Measurements from ENCODE around the gene TCERG1.
A peak's percentile ranks its signal among the peaks of the same experiment; 100 is the strongest.

TCERG1 gene

DNA sequence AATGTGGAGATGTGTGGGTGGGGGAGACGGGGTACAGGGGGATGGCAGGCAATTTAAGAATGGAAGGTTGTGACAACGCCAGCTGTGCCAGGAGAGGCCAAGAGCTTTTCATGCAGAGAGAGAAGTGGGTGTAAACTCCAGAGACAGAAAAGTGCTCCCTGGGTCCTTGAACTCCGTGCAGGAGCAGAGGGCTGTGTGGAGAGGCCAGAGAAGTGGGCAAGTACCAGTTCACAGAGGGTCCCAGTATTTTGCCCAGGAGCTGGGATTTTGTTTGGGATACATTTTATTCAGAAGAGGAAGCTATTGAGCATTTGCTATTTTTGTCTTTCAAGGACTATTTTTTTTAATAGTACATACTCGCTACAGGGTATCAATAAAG is 19.5 kb upstream of the TCERG1 start:
- DNase-seq (ENCODE audit: low read depth), result no peak
- TF ChIP-seq CTCF (IDR thresholded peaks at IDR 0.05; ENCODE audit: insufficient read depth, low read depth, low read length, missing control alignments), result no peak
- H3K4me3 ChIP-seq (ENCODE audit: low read depth, low read length), result no peak overlapping the region

GRCh38 chr5:146428658-146429057 is 18.5 kb upstream of the TCERG1 start:
- H3K4me3 ChIP-seq (ENCODE audit: low read depth, low read length), result no peak overlapping the region
- no peak for TF ChIP-seq CTCF (IDR thresholded peaks at IDR 0.05; ENCODE audit: insufficient read depth, low read depth, low read length, missing control alignments)
- DNase-seq (ENCODE audit: low read depth), result peak; percentile 47

DNA sequence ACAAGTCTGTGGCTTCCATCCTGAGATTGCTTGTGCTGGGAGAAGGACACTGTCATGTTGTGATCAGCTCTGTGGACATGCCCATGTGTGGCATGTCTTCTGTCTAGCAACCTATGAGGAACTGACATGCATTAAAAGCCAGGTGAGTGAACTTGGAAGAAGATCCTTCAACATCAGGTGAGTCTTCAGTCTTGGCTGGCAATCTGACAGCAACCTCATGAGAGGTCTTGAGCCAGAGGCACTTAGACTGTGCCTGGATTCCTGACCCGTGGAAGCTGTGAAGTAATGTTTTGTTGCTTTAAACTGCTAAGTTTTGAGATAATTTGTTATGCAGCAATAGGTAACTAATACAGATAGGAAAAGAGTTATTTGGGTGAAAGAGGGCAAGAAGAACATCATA is 6.8 kb upstream of the TCERG1 start:
- no peak for DNase-seq (ENCODE audit: low read depth)
- no peak for TF ChIP-seq CTCF (IDR thresholded peaks at IDR 0.05; ENCODE audit: insufficient read depth, low read depth, low read length, missing control alignments)
- H3K4me3 ChIP-seq (ENCODE audit: low read depth, low read length), result no peak overlapping the region

GRCh38 chr5:146440870-146441495 is 6.2 kb upstream of the TCERG1 start:
- no peak overlapping the region for H3K4me3 ChIP-seq (ENCODE audit: low read depth, low read length)
- TF ChIP-seq CTCF (IDR thresholded peaks at IDR 0.05; ENCODE audit: insufficient read depth, low read depth, low read length, missing control alignments), result no peak
- no peak for DNase-seq (ENCODE audit: low read depth)

GRCh38 chr5:146441896-146442295 is 5.2 kb upstream of the TCERG1 start:
- no peak for DNase-seq (ENCODE audit: low read depth)
- no peak overlapping the region for H3K4me3 ChIP-seq (ENCODE audit: low read depth, low read length)
- no peak for TF ChIP-seq CTCF (IDR thresholded peaks at IDR 0.05; ENCODE audit: insufficient read depth, low read depth, low read length, missing control alignments)

DNA sequence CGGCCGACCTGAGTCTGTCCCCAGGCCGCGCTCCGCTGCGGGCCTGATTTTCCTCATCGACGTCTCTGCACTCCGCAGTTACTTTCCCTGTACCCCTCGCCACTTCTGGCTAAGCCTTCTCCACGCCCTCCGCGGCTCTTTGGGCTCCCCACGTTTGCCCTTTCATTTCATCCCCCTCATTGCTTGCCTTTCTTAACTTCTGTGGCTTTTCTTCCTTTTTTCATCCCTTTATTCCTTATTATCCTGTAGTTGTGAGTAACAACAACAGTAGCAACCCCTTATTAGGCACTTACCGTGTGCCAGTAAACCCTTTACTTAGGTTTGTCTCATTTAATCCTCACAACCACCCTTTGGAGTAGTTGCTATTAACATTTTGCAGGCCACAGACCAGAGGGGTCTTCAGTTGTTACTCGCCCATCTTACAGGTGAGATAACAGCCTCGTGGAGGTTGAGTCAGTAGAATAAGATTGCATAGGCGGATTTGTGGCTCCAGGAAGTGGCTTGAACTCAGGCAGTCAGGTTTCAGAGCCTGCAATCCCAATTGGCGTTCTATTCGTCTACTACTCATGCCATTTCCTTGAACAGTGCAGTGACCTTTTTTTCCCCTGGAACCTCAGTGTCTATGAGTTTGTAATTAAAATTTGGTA is 724 bp downstream of the TCERG1 start:
- H3K4me3 ChIP-seq (ENCODE audit: low read depth, low read length), result peak overlapping the region; percentile 81
- TF ChIP-seq CTCF (IDR thresholded peaks at IDR 0.05; ENCODE audit: insufficient read depth, low read depth, low read length, missing control alignments), result no peak

More for the DNA sequence above, 724 bp downstream of the TCERG1 start:
- DNase-seq (ENCODE audit: low read depth), result peak; percentile 70

Measured in GM12865 (cell line).